ENCODE data around the gene GET4.
"Not testable (repeated sequence)": the region's sequence is repeated elsewhere in the genome, so short reads cannot be mapped to it uniquely, and the experiment has no call there.

The GET4 gene

GRCh38 chr7:931871-932650 lies 55.7 kb downstream of the GET4 start:
- H3K36me3 ChIP-seq (ENCODE audit: insufficient read depth, low read length), result no peaks in the 10 kb centered on the region
- no peaks in the 10 kb centered on the region for H3K4me1 ChIP-seq (ENCODE audit: insufficient read depth, low read length)
- H3K9ac ChIP-seq (ENCODE audit: low read depth, low read length), result no peak overlapping the region
- H3K9me3 ChIP-seq (ENCODE audit: control insufficient read depth, insufficient read depth, low read length), result no peaks in the 10 kb centered on the region

- Histone ChIP-seq H3K9me3 (ENCODE audit: control insufficient read depth, insufficient read depth, low read length) (no peaks in the 10 kb centered on the region), H3K36me3 (ENCODE audit: insufficient read depth, low read length) (no peaks in the 10 kb centered on the region), H3K9ac (ENCODE audit: low read depth, low read length) (no peak overlapping the region), H3K4me1 (ENCODE audit: insufficient read depth, low read length) (no peaks in the 10 kb centered on the region)
Observed at GRCh38 chr7:932651-932975, 56.3 kb downstream of the GET4 start.

- Histone ChIP-seq H3K4me1 (ENCODE audit: insufficient read depth, low read length) (no peaks in the 10 kb centered on the region), H3K9ac (ENCODE audit: low read depth, low read length) (no peak overlapping the region), H3K9me3 (ENCODE audit: control insufficient read depth, insufficient read depth, low read length) (no peaks in the 10 kb centered on the region), H3K36me3 (ENCODE audit: insufficient read depth, low read length) (no peaks in the 10 kb centered on the region)
Observed at GRCh38 chr7:934469-935163, 58.3 kb downstream of the GET4 start.

GRCh38 chr7:935164-935873 lies 59.0 kb downstream of the GET4 start:
- H3K9me3 ChIP-seq (ENCODE audit: control insufficient read depth, insufficient read depth, low read length), result no peaks in the 10 kb centered on the region

GRCh38 chr7:935874-936385 lies 59.6 kb downstream of the GET4 start:
- H3K4me1 ChIP-seq (ENCODE audit: insufficient read depth, low read length), result no peaks in the 10 kb centered on the region
- H3K36me3 ChIP-seq (ENCODE audit: insufficient read depth, low read length), result no peaks in the 10 kb centered on the region
- H3K9ac ChIP-seq (ENCODE audit: low read depth, low read length), result no peak overlapping the region

More at GRCh38 chr7:935164-935873, 59.0 kb downstream of the GET4 start:
- Histone ChIP-seq H3K36me3 (ENCODE audit: insufficient read depth, low read length) (no peaks in the 10 kb centered on the region), H3K9ac (ENCODE audit: low read depth, low read length) (no peak overlapping the region), H3K4me1 (ENCODE audit: insufficient read depth, low read length) (no peaks in the 10 kb centered on the region)

GRCh38 chr7:936386-937054 lies 60.2 kb downstream of the GET4 start:
- Histone ChIP-seq H3K9ac (ENCODE audit: low read depth, low read length) (no peak overlapping the region), H3K36me3 (ENCODE audit: insufficient read depth, low read length) (no peaks in the 10 kb centered on the region), H3K4me1 (ENCODE audit: insufficient read depth, low read length) (no peaks in the 10 kb centered on the region), H3K9me3 (ENCODE audit: control insufficient read depth, insufficient read depth, low read length) (peaks cover 3% of the 10 kb centered on the region; the same call in 1 of the 2 replicates)

More at GRCh38 chr7:935874-936385, 59.6 kb downstream of the GET4 start:
- no peaks in the 10 kb centered on the region for H3K9me3 ChIP-seq (ENCODE audit: control insufficient read depth, insufficient read depth, low read length)

GRCh38 chr7:937856-938484 lies 61.6 kb downstream of the GET4 start:
- no peaks in the 10 kb centered on the region for H3K4me1 ChIP-seq (ENCODE audit: insufficient read depth, low read length)
- no peaks in the 10 kb centered on the region for H3K36me3 ChIP-seq (ENCODE audit: insufficient read depth, low read length)
- peaks cover 3% of the 10 kb centered on the region; the same call in 1 of the 2 replicates for H3K9me3 ChIP-seq (ENCODE audit: control insufficient read depth, insufficient read depth, low read length)
- H3K9ac ChIP-seq (ENCODE audit: low read depth, low read length), result no peak overlapping the region

- peaks cover 3% of the 10 kb centered on the region; the same call in 1 of the 2 replicates for H3K9me3 ChIP-seq (ENCODE audit: control insufficient read depth, insufficient read depth, low read length)
- H3K4me1 ChIP-seq (ENCODE audit: insufficient read depth, low read length), result no peaks in the 10 kb centered on the region
- no peak overlapping the region for H3K9ac ChIP-seq (ENCODE audit: low read depth, low read length)
- no peaks in the 10 kb centered on the region for H3K36me3 ChIP-seq (ENCODE audit: insufficient read depth, low read length)
Observed at GRCh38 chr7:938546-939185, 62.3 kb downstream of the GET4 start.

GRCh38 chr7:939843-940242 lies 63.5 kb downstream of the GET4 start:
- Histone ChIP-seq H3K9ac (ENCODE audit: low read depth, low read length) (no peak overlapping the region), H3K4me1 (ENCODE audit: insufficient read depth, low read length) (peaks cover 4% of the 10 kb centered on the region; the same call in 1 of the 2 replicates), H3K36me3 (ENCODE audit: insufficient read depth, low read length) (no peaks in the 10 kb centered on the region), H3K9me3 (ENCODE audit: control insufficient read depth, insufficient read depth, low read length) (peaks cover 3% of the 10 kb centered on the region; the same call in 1 of the 2 replicates)

- Histone ChIP-seq H3K9me3 (ENCODE audit: control insufficient read depth, insufficient read depth, low read length) (peaks cover 3% of the 10 kb centered on the region; the same call in 1 of the 2 replicates), H3K9ac (ENCODE audit: low read depth, low read length) (no peak overlapping the region), H3K4me1 (ENCODE audit: insufficient read depth, low read length) (peaks cover 9% of the 10 kb centered on the region; the same call in 1 of the 2 replicates), H3K36me3 (ENCODE audit: insufficient read depth, low read length) (no peaks in the 10 kb centered on the region)
Observed at GRCh38 chr7:940599-941408, 64.5 kb downstream of the GET4 start.

GRCh38 chr7:943793-944192 lies 67.4 kb downstream of the GET4 start:
- H3K9ac ChIP-seq (ENCODE audit: low read depth, low read length); H3K9me3 ChIP-seq (ENCODE audit: control insufficient read depth, insufficient read depth, low read length); H3K36me3 ChIP-seq (ENCODE audit: insufficient read depth, low read length): not testable (repeated sequence)
- peaks cover 14% of the 10 kb centered on the region; the same call in 1 of the 2 replicates for H3K4me1 ChIP-seq (ENCODE audit: insufficient read depth, low read length)

- peaks cover 14% of the 10 kb centered on the region; the same call in 1 of the 2 replicates for H3K4me1 ChIP-seq (ENCODE audit: insufficient read depth, low read length)
- H3K9ac ChIP-seq (ENCODE audit: low read depth, low read length), result no peak overlapping the region
- H3K36me3 ChIP-seq (ENCODE audit: insufficient read depth, low read length), result no peaks in the 10 kb centered on the region
- peaks cover 3% of the 10 kb centered on the region; the same call in 1 of the 2 replicates for H3K9me3 ChIP-seq (ENCODE audit: control insufficient read depth, insufficient read depth, low read length)
Observed at GRCh38 chr7:944744-945143, 68.4 kb downstream of the GET4 start.
